ENCODE results near the gene HDAC6.
"Not testable (repeated sequence)": the region's sequence is repeated elsewhere in the genome, so short reads cannot be mapped to it uniquely, and the experiment has no call there.

Gene HDAC6

GRCh38 chrX:48790477-48790876 is 11.4 kb upstream of the HDAC6 start:
- no peak for DNase-seq

GRCh38 chrX:48791063-48791820 is 10.6 kb upstream of the HDAC6 start:
- DNase-seq, result no peak

- DNase-seq, result no peak
Observed at GRCh38 chrX:48792219-48792618, 9.6 kb upstream of the HDAC6 start.

- DNase-seq, result no peak
Observed at GRCh38 chrX:48793935-48794334, 7.9 kb upstream of the HDAC6 start.

- no peak for DNase-seq
Observed at GRCh38 chrX:48794340-48794910, 7.4 kb upstream of the HDAC6 start.

- no peak for DNase-seq
Observed at GRCh38 chrX:48794911-48795515, 6.9 kb upstream of the HDAC6 start.

- DNase-seq, result no peak
Observed at GRCh38 chrX:48798318-48798717, 3.5 kb upstream of the HDAC6 start.

GRCh38 chrX:48800574-48801279 is 1.1 kb upstream of the HDAC6 start:
- DNase-seq, result no peak

- peak; percentile 46 for DNase-seq
Observed at GRCh38 chrX:48802089-48802904, 430 bp downstream of the HDAC6 start.

GRCh38 chrX:48802905-48803200 is 986 bp downstream of the HDAC6 start:
- DNase-seq, result no peak

GRCh38 chrX:48806081-48806480 is 4.2 kb downstream of the HDAC6 start:
- no peak for DNase-seq

GRCh38 chrX:48813644-48814043 is 11.8 kb downstream of the HDAC6 start:
- no peak for DNase-seq

GRCh38 chrX:48814722-48815121 is 12.9 kb downstream of the HDAC6 start:
- no peak for DNase-seq

GRCh38 chrX:48815266-48815665 is 13.4 kb downstream of the HDAC6 start:
- no peak for DNase-seq

- no peak for DNase-seq
Observed at GRCh38 chrX:48816014-48816810, 14.3 kb downstream of the HDAC6 start.

GRCh38 chrX:48818098-48818497 is 16.2 kb downstream of the HDAC6 start:
- no peak for DNase-seq

GRCh38 chrX:48818866-48819265 is 17.0 kb downstream of the HDAC6 start:
- DNase-seq, result no peak

- not testable (repeated sequence) for DNase-seq
Observed at GRCh38 chrX:48819394-48819793, 17.5 kb downstream of the HDAC6 start.

GRCh38 chrX:48823053-48823452 is 21.2 kb downstream of the HDAC6 start:
- DNase-seq, result no peak

- no peak for DNase-seq
Observed at GRCh38 chrX:48824066-48824465, 22.2 kb downstream of the HDAC6 start.

- no peak for DNase-seq
Observed at GRCh38 chrX:48826135-48826875, 24.4 kb downstream of the HDAC6 start, which contains the start of gene ERAS. Gene ERAS, plus strand, starts transcription at chrX:48826513. Its CDS starts 2,611 bp downstream, at chrX:48829124.
